ENCODE data around the gene CACNA1S. TPM values are rescaled to one million over a fixed set of nuclear protein-coding genes. Genes with fewer than 3 reads are reported as not detected.

Gene CACNA1S
- total and polyA plus RNA-seq, 2 of the 13 experiments (the other 11 are each of a cell fraction or from before 2014, with no cell fraction given), result not detected

DNA sequence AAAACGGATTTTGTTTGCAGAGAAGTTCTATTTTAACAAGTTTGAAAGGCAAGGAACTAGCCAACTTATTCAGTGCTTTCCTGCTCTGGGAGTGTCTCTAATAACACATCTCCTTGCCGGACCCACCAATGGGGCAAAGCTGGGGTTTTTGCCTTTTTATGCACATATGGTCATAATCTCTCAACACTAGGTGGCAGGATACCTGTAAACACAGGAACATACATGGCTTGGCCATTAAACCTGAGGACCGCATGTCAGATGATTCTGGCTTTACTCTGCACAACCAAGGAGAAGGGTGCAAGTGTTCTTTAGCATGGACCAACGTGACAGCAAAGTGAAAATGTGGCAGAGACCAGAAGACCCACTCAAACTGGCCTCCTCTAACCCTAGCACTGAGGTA lies 37.2 kb upstream of the CACNA1S start (continued):
- TF ChIP-seq STAG1 (CRISPR knock-in tag; IDR thresholded peaks at IDR 0.05) (peak; percentile 72), HNF4G (IDR thresholded peaks at IDR 0.05; ENCODE audit: borderline replicate concordance, low read depth, low read length) (no peak), HNF4G (CRISPR knock-in tag; IDR thresholded peaks at IDR 0.05; ENCODE audit: borderline replicate concordance, low read depth) (no peak), ZIK1 (CRISPR knock-in tag; IDR thresholded peaks at IDR 0.05; ENCODE audit: borderline replicate concordance, low read depth) (no peak), FOXO1 (CRISPR knock-in tag; IDR thresholded peaks at IDR 0.05) (0 out of 2 replicates have a peak, but pooled peaks have one; percentile 17)
- TF ChIP-seq, protein P1, sequence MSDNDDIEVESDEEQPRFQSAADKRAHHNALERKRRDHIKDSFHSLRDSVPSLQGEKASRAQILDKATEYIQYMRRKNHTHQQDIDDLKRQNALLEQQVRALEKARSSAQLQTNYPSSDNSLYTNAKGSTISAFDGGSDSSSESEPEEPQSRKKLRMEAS (IDR thresholded peaks at IDR 0.05), result 0 out of 2 replicates have a peak, but pooled peaks have one; percentile 20

DNA sequence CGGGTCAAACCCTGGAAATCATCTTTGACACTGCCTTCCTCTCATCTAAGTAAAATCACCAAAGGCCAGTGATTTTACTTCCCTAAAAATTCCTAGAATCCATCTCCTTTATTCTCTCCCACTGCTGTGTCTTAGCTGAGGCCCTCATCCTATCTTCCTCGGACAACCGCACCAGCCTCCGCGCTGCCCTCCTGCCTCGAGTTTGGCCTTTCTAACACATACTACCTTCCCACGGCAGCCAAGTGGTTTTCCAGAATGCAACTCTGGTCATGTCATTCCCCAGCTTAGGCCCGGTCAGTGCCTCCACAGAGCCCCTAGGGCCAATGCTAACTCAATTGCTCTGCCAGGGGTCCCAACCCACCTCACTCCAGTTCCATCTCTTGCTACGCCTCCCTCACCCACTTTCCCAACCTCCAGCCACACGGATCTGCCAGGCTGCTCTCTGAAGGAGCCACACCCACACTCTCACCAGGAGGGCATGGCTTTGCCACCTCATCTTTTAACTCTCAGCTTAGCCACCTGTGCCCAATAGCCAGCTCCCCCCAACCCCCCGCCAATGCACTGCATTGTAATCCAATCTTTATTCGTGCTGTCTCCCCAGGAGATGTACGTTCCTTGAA lies 35.3 kb upstream of the CACNA1S start:
- ChIA-PET CTCF (ENCODE audit: low intra/inter-chr PET ratio, low total read pairs) (no interaction called here), POLR2A (no interaction called here)
- Histone ChIP-seq H3K27me3 (ENCODE audit: control insufficient read depth in 1 of 2, insufficient read depth in 2 of 2, low read length in 2 of 2) (no peaks in the 10 kb centered on the region), H3K9ac (ENCODE audit: insufficient read depth, low read depth, low read length) (no peak overlapping the region), H3K4me2 (ENCODE audit: low read depth, low read length) (no peak overlapping the region), H3K36me3 (replicated peaks in 1 of 2; ENCODE audit: control insufficient read depth in 1 of 2, insufficient read depth in 2 of 2, low read length in 2 of 2) (peaks cover 32 to 91% of the 10 kb centered on the region in 2 experiments), H3K27ac (ENCODE audit: extremely low read length, insufficient read depth, low read length) (no peak overlapping the region), H4K20me1 (ENCODE audit: insufficient read depth, low read length) (0 out of 2 replicates have a peak, but pooled peaks cover 4% of the 10 kb centered on the region), H2AFZ (ENCODE audit: low read length) (no peak overlapping the region), H3K4me3 (replicated peaks in 1 of 3; ENCODE audit: insufficient read depth in 1 of 3, low read depth in 2 of 3, low read length in 3 of 3) (no peak overlapping the region), H3K9me3 (ENCODE audit: low read length) (no peaks in the 10 kb centered on the region), H3K79me2 (ENCODE audit: insufficient read depth, low read length) (no peaks in the 10 kb centered on the region), H3K4me1 (ENCODE audit: insufficient read depth, low read length) (peaks cover 2% of the 10 kb centered on the region)
- ATAC-seq, result no peak
- intact Hi-C loops (cut with micrococcal nuclease; ENCODE audit: unreplicated experiment) (no loop called here), in situ Hi-C loops (cut with HindIII; ENCODE audit: extremely low pct_ligation_motif_present, low pct_unique_long_range_greater_than_20kb) (loop anchor here (5.0 kb wide), 1 partner anchor 70 kb away; no protein-coding TSS in a partner anchor)
- FAIRE-seq, result no peak
- DNase-seq (ENCODE audit: low spot score), result no peak
- no TSS peak for BruUV-seq (replicated peaks)
- WGBS (ENCODE audit: low lambda C conversion rate), result 91% methylated on average over 12 of the region's 13 CpGs
- TF ChIP-seq SYNCRIP (IDR thresholded peaks at IDR 0.05; ENCODE audit: insufficient read depth, low read depth, low read length) (no peak), ZNF20 (CRISPR knock-in tag; IDR thresholded peaks at IDR 0.05) (no peak), ZNF121 (CRISPR knock-in tag; IDR thresholded peaks at IDR 0.05) (no peak), TEAD3 (CRISPR knock-in tag; optimal IDR thresholded peaks at IDR 0.05; ENCODE audit: borderline replicate concordance) (no peak), SIN3B (IDR thresholded peaks at IDR 0.05; ENCODE audit: low read length) (no peak), ZNF333 (CRISPR knock-in tag; IDR thresholded peaks at IDR 0.05; ENCODE audit: borderline replicate concordance) (no peak), TCF7 (IDR thresholded peaks at IDR 0.05; ENCODE audit: low read depth) (no peak), ZNF775 (CRISPR knock-in tag; IDR thresholded peaks at IDR 0.05; ENCODE audit: borderline replicate concordance) (no peak), KAT7 (CRISPR knock-in tag; IDR thresholded peaks at IDR 0.05; ENCODE audit: borderline replicate concordance) (no peak)
- TF ChIP-seq, protein P2, sequence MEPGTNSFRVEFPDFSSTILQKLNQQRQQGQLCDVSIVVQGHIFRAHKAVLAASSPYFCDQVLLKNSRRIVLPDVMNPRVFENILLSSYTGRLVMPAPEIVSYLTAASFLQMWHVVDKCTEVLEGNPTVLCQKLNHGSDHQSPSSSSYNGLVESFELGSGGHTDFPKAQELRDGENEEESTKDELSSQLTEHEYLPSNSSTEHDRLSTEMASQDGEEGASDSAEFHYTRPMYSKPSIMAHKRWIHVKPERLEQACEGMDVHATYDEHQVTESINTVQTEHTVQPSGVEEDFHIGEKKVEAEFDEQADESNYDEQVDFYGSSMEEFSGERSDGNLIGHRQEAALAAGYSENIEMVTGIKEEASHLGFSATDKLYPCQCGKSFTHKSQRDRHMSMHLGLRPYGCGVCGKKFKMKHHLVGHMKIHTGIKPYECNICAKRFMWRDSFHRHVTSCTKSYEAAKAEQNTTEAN (CRISPR knock-in tag; conservative IDR thresholded peaks at IDR 0.05), result no peak
- TF ChIP-seq, protein P3, sequence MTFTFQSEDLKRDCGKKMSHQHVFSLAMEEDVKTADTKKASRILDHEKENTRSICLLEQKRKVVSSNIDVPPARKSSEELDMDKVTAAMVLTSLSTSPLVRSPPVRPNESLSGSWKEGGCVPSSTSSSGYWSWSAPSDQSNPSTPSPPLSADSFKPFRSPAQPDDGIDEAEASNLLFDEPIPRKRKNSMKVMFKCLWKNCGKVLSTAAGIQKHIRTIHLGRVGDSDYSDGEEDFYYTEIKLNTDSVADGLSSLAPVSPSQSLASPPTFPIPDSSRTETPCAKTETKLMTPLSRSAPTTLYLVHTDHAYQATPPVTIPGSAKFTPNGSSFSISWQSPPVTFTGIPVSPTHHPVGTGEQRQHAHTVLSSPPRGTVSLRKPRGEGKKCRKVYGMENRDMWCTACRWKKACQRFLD (CRISPR knock-in tag; IDR thresholded peaks at IDR 0.05; ENCODE audit: borderline replicate concordance), result no peak
- TF ChIP-seq, protein P4, sequence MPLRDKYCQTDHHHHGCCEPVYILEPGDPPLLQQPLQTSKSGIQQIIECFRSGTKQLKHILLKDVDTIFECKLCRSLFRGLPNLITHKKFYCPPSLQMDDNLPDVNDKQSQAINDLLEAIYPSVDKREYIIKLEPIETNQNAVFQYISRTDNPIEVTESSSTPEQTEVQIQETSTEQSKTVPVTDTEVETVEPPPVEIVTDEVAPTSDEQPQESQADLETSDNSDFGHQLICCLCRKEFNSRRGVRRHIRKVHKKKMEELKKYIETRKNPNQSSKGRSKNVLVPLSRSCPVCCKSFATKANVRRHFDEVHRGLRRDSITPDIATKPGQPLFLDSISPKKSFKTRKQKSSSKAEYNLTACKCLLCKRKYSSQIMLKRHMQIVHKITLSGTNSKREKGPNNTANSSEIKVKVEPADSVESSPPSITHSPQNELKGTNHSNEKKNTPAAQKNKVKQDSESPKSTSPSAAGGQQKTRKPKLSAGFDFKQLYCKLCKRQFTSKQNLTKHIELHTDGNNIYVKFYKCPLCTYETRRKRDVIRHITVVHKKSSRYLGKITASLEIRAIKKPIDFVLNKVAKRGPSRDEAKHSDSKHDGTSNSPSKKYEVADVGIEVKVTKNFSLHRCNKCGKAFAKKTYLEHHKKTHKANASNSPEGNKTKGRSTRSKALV (CRISPR knock-in tag; IDR thresholded peaks at IDR 0.05), result no peak
